ENCODE measurements around the gene BRINP1.
"Not testable (repeated sequence)": the region's sequence is repeated elsewhere in the genome, so short reads cannot be mapped to it uniquely, and the experiment has no call there.

The BRINP1 gene

GRCh38 chr9:119216651-119217331, 152.4 kb downstream of the BRINP1 start:
- DNase-seq, result peak in 26 of 56 donors; percentile 1 to 46 (median 18)

- no peak for DNase-seq
These were observed 153.6 kb downstream of the BRINP1 start for GRCh38 chr9:119215651-119216050.

- no peak for DNase-seq
These were observed 155.8 kb downstream of the BRINP1 start for GRCh38 chr9:119213471-119213870.

GRCh38 chr9:119197893-119198607, 171.2 kb downstream of the BRINP1 start:
- no peak for DNase-seq

- DNase-seq, result no peak
These were observed 173.7 kb downstream of the BRINP1 start for GRCh38 chr9:119195521-119195920.

- no peak for DNase-seq
These were observed 183.9 kb downstream of the BRINP1 start for GRCh38 chr9:119185298-119185697.

- no peak for DNase-seq
These were observed 184.8 kb downstream of the BRINP1 start for GRCh38 chr9:119184265-119184936.

- DNase-seq, result no peak
These were observed 187.7 kb downstream of the BRINP1 start for GRCh38 chr9:119181561-119181960.

- DNase-seq, result no peak
These were observed 188.3 kb downstream of the BRINP1 start for GRCh38 chr9:119180897-119181296.

GRCh38 chr9:119179701-119180100, 189.5 kb downstream of the BRINP1 start:
- DNase-seq, result no peak

- DNase-seq, result peak in 16 of 56 donors; percentile 8 to 68 (median 45)
These were observed 192.0 kb downstream of the BRINP1 start for GRCh38 chr9:119177196-119177595.

GRCh38 chr9:119175581-119175980, 193.7 kb downstream of the BRINP1 start:
- no peak for DNase-seq

- DNase-seq, result not testable (repeated sequence)
These were observed 200.0 kb downstream of the BRINP1 start for GRCh38 chr9:119169222-119169621.

- no peak for DNase-seq
These were observed 201.4 kb downstream of the BRINP1 start for GRCh38 chr9:119167876-119168275.

- DNase-seq, result no peak
These were observed 202.0 kb downstream of the BRINP1 start for GRCh38 chr9:119167267-119167666.

- no peak for DNase-seq
These were observed 203.1 kb downstream of the BRINP1 start for GRCh38 chr9:119166096-119166495.

- DNase-seq, result no peak
These were observed 204.1 kb downstream of the BRINP1 start for GRCh38 chr9:119165131-119165530.

GRCh38 chr9:119164716-119165115, 204.5 kb downstream of the BRINP1 start:
- no peak for DNase-seq

GRCh38 chr9:119160551-119160950, 208.7 kb downstream of the BRINP1 start:
- DNase-seq, result no peak

GRCh38 chr9:119159386-119159785, 209.8 kb downstream of the BRINP1 start:
- no peak for DNase-seq

GRCh38 chr9:119157196-119157595, 212.0 kb downstream of the BRINP1 start:
- no peak for DNase-seq

GRCh38 chr9:119156354-119156753, 212.9 kb downstream of the BRINP1 start:
- DNase-seq, result no peak

Measured in nucleus accumbens (tissue), 56 donors.